Keratinocyte (primary cell): Measurements from ENCODE around the gene COIL. TPM values are rescaled to one million over a fixed set of nuclear protein-coding genes. Genes with fewer than 3 reads are reported as not detected.

ENCODE experiments used
- DNase-seq: peaks from one replicate; pipeline ENCODE4 v3.0.0-alpha.2; 2011; ENCODE audit warnings: low read depth, missing footprints, low spot score
- FAIRE-seq: peaks from 2 replicates; lab custom pipeline; 2011; peaks lifted over from hg19 to GRCh38; lab: Jason Lieb, UNC
- H2AFZ ChIP-seq: 2 replicates; pipeline ENCODE4 v1.6.0; 2012; ENCODE audit warnings: low read length, control low read depth, inconsistent platforms; ENCODE audit not compliant: control insufficient read depth
- H3K27ac ChIP-seq: 2 replicates; pipeline ENCODE4 v1.5.1; 2011; ENCODE audit warnings: low read length; ENCODE audit not compliant: control insufficient read depth, insufficient read depth
- H3K27me3 ChIP-seq: 3 replicates; pipeline ENCODE4 v1.6.0; 2011; ENCODE audit warnings: low read length; ENCODE audit not compliant: control insufficient read depth, insufficient read depth; ENCODE audit errors: extremely low read depth
- H3K36me3 ChIP-seq, 2 experiments: 2 replicates in 1 of 2; 3 replicates in 1 of 2; pipeline ENCODE4 v1.5.1; 2011; ENCODE audit warnings: low read length in 2 of 2, mild to moderate bottlenecking in 1 of 2; ENCODE audit not compliant: control insufficient read depth in 2 of 2, insufficient read depth in 2 of 2; ENCODE audit errors: extremely low read depth in 1 of 2
- H3K4me1 ChIP-seq: 3 replicates; pipeline ENCODE4 v1.5.1; 2011; ENCODE audit warnings: low read length; ENCODE audit not compliant: control insufficient read depth, insufficient read depth; ENCODE audit errors: extremely low read depth
- H3K4me2 ChIP-seq: 3 replicates; pipeline ENCODE4 v1.6.0; 2011; ENCODE audit warnings: low read depth, low read length; ENCODE audit not compliant: control insufficient read depth, insufficient read depth; ENCODE audit errors: extremely low read depth
- H3K4me3 ChIP-seq, 3 experiments: fragments of 200-600 bp in 1 of 3; sonication (generic) in 1 of 3; 2 replicates in 2 of 3; 3 replicates in 1 of 3; pipeline ENCODE4 v1.5.1; 2011 to 2016; ENCODE audit warnings: low read length in 3 of 3, mild to moderate bottlenecking in 3 of 3, control low read depth in 2 of 3, inconsistent platforms in 1 of 3, low read depth in 1 of 3, mixed read lengths in 1 of 3, mixed run types in 1 of 3, moderate library complexity in 1 of 3; ENCODE audit not compliant: control insufficient read depth in 2 of 3, insufficient read depth in 2 of 3; ENCODE audit errors: extremely low read depth in 1 of 3
- H3K79me2 ChIP-seq: 2 replicates; pipeline ENCODE4 v1.6.0; 2012; ENCODE audit warnings: low read length; ENCODE audit not compliant: control insufficient read depth, insufficient read depth
- H3K9ac ChIP-seq: 3 replicates; pipeline ENCODE4 v1.6.0; 2011; ENCODE audit warnings: low read length; ENCODE audit not compliant: control insufficient read depth, insufficient read depth; ENCODE audit errors: extremely low read depth
- H3K9me1 ChIP-seq: 3 replicates; pipeline ENCODE4 v1.6.0; 2011; ENCODE audit warnings: low read length; ENCODE audit not compliant: control insufficient read depth, insufficient read depth; ENCODE audit errors: extremely low read depth
- H3K9me3 ChIP-seq: 2 replicates; pipeline ENCODE4 v1.5.1; 2012; ENCODE audit warnings: low read depth, low read length; ENCODE audit not compliant: control insufficient read depth
- H4K20me1 ChIP-seq: 3 replicates; pipeline ENCODE4 v1.6.0; 2011; ENCODE audit warnings: low read length; ENCODE audit not compliant: control insufficient read depth, insufficient read depth; ENCODE audit errors: extremely low read depth
- CTCF ChIP-seq, 3 experiments: IDR thresholded peaks in 1 of 3; conservative IDR thresholded peaks in 1 of 3; optimal IDR thresholded peaks in 1 of 3; 2 replicates in 2 of 3; 3 replicates in 1 of 3; pipeline versions ENCODE3 to v1.5.1; 2011; ENCODE audit warnings: low read length in 3 of 3, mild to moderate bottlenecking in 3 of 3, moderate library complexity in 2 of 3, control low read depth in 1 of 3, inconsistent platforms in 1 of 3; ENCODE audit not compliant: insufficient read depth in 2 of 3; ENCODE audit errors: extremely low read depth in 1 of 3
- EZH2 ChIP-seq: IDR thresholded peaks from one replicate; pipeline ENCODE4 v1.6.1; 2012; ENCODE audit warnings: inconsistent platforms, mild to moderate bottlenecking, low read length, moderate library complexity
- dilution Hi-C: fragments of 300-500 bp; cut with MboI; formaldehyde crosslinking; loops from one replicate; pipeline ENCODE4 v1.7.0; 2020; ENCODE audit warnings: low sequenced_read_pairs; ENCODE audit not compliant: extremely low pct_ligation_motif_present
- polyA plus RNA-seq, 5 experiments: library from polyadenylated mRNA; depleted of rRNA in 3 of 5; stranded (reverse) in 3 of 5; stranded (forward) in 1 of 5; unstranded in 1 of 5; fragments of >200 nt; gene quantifications; 1 replicate in 1 of 5; 2 replicates in 3 of 5; 3 replicates in 1 of 5; pipeline versions ENCODE4 v1.2.1 to v1.2.3, GENCODE V29; 2011 to 2012; ENCODE audit warnings: missing spikeins in 2 of 5, low read depth in 1 of 5, low replicate concordance in 1 of 5

COIL gene
- polyA plus RNA-seq, 1 donor (not counting 4 experiments of a cell fraction or from before 2014, with no cell fraction given) = 11.6 TPM

GRCh38 chr17:56896217-56896967, 64.5 kb downstream of the COIL start:
- DNase-seq (no peak), FAIRE-seq (no peak)
- no peak overlapping the region for H3K27ac ChIP-seq
- H3K9me1 ChIP-seq = no peaks in the 10 kb centered on the region
- H3K4me1 ChIP-seq = no peaks in the 10 kb centered on the region
- dilution Hi-C loops = no loop called here
- no peak overlapping the region for H3K9ac ChIP-seq
- peaks cover 13% of the 10 kb centered on the region for H3K79me2 ChIP-seq
- H3K27me3 ChIP-seq = no peaks in the 10 kb centered on the region
- no peak overlapping the region for H3K4me3 ChIP-seq
- TF ChIP-seq CTCF (optimal IDR thresholded peaks at IDR 0.05 in 1 of 3, IDR thresholded peaks at IDR 0.05 in 1 of 3, conservative IDR thresholded peaks at IDR 0.05 in 1 of 3; ENCODE audit: extremely low read depth in 1 of 3, insufficient read depth in 2 of 3, low read length in 3 of 3) = no peak
- TF ChIP-seq EZH2 = no peak
- no peaks in the 10 kb centered on the region for H3K9me3 ChIP-seq
- H2AFZ ChIP-seq = no peak overlapping the region
- H3K4me2 ChIP-seq = no peak overlapping the region
- no peaks in the 10 kb centered on the region for H4K20me1 ChIP-seq
- peaks cover 62 to 73% of the 10 kb centered on the region in 2 experiments for H3K36me3 ChIP-seq

- DNase-seq (no peak), FAIRE-seq (no peak)
- Histone ChIP-seq H3K79me2 (peaks cover 3% of the 10 kb centered on the region), H3K4me2 (no peak overlapping the region), H3K4me3 (no peak overlapping the region), H3K36me3 (peaks cover 65 to 70% of the 10 kb centered on the region in 2 experiments), H2AFZ (no peak overlapping the region), H3K27me3 (no peaks in the 10 kb centered on the region), H3K4me1 (no peaks in the 10 kb centered on the region), H3K9me3 (no peaks in the 10 kb centered on the region), H3K9ac (no peak overlapping the region), H3K27ac (no peak overlapping the region), H3K9me1 (no peaks in the 10 kb centered on the region), H4K20me1 (no peaks in the 10 kb centered on the region)
- dilution Hi-C loops = no loop called here
- no peak for TF ChIP-seq CTCF (optimal IDR thresholded peaks at IDR 0.05 in 1 of 3, IDR thresholded peaks at IDR 0.05 in 1 of 3, conservative IDR thresholded peaks at IDR 0.05 in 1 of 3; ENCODE audit: extremely low read depth in 1 of 3, insufficient read depth in 2 of 3, low read length in 3 of 3)
- no peak for TF ChIP-seq EZH2
These were observed 65.9 kb downstream of the COIL start for GRCh38 chr17:56894859-56895455.
